NB4 (cell line): ENCODE results near the gene LRP1B.

Source experiments
- MYC ChIP-seq: IDR thresholded peaks from 2 replicates; pipeline ENCODE4 v1.6.1; 2011; ENCODE audit warnings: low read depth, low read length
- TF ChIP-seq, protein P1 (sequence below): IDR thresholded peaks from one replicate; pipeline ENCODE4 v1.5.1; 2012; ENCODE audit warnings: low read depth, low read length

- TF ChIP-seq, protein P1, sequence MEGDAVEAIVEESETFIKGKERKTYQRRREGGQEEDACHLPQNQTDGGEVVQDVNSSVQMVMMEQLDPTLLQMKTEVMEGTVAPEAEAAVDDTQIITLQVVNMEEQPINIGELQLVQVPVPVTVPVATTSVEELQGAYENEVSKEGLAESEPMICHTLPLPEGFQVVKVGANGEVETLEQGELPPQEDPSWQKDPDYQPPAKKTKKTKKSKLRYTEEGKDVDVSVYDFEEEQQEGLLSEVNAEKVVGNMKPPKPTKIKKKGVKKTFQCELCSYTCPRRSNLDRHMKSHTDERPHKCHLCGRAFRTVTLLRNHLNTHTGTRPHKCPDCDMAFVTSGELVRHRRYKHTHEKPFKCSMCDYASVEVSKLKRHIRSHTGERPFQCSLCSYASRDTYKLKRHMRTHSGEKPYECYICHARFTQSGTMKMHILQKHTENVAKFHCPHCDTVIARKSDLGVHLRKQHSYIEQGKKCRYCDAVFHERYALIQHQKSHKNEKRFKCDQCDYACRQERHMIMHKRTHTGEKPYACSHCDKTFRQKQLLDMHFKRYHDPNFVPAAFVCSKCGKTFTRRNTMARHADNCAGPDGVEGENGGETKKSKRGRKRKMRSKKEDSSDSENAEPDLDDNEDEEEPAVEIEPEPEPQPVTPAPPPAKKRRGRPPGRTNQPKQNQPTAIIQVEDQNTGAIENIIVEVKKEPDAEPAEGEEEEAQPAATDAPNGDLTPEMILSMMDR = no peak
- TF ChIP-seq MYC = no peak
Measured at GRCh38 chr2:141513853-141514252, 617.0 kb downstream of the LRP1B start.
